Limb (tissue), 2 donors: ENCODE measurements around the gene USP22.
"Not testable (repeated sequence)": the region's sequence is repeated elsewhere in the genome, so short reads cannot be mapped to it uniquely, and the experiment has no call there.

Experiments used
- DNase-seq, 2 donors: peaks; one replicate each; pipeline ENCODE4 v3.0.0-alpha.2; 2016; ENCODE audit errors: extremely low spot score in 2 of 2

USP22 gene

DNA sequence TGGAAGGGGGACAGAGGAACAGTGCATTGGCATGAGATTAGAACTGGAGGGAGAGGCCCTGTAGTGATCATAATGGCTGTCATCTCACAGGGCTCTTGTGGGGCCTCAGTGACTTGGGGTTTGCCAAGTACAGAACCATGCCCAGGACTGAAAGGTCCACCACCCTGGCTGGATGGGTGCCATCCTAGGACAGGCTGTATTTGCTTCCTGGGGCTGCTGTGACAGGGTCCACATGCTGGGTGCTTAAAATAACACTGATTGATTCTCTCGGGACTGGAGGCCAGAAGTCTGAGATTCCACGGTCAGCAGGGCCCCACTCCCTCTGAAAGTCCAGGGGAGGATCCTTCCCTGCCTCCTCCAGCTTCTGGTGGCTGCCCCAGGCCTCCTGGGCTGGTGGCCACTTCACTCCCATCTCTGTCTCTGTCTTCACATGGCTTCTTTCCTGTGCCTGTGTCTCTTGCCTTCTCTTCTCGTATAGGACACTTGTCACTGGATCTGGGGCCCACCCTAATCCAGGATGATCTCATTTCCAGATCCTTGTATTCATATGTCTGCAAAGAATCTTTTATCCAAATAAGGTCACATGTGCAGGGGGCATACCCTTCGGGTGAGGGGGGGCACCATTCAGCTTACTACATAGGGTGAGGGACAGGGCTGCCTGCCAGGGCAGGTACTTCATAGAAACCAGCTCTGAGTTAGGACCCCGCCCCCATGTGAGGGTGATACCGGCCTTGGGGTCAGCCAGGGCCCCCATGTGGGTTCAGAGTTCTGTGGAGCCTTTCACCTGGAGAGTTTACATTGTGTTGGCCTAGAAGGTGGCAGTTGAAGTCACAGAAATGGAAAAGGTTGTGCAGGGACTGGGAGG lies 52.6 kb downstream of the USP22 start:
- DNase-seq, result no peak

DNA sequence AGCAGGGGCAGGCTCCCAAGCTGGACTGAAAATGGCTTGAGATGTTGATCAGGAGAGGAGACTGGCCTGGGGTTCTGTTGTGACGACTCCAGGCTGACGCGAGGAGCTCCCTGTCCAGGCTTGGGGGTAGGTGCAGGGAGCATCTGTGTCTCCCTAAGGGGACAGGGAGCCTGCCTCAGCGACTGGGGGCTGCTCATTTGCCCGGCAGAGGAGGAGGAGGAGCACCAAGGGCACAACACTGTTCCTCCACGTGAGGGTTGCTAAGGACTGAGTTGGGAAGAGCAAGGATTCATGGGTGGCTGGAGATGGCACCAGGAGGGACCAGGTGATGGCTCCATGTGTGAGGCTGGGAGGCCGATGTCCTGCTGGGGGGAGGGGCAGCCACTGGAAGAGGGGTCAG lies 53.3 kb downstream of the USP22 start:
- no peak for DNase-seq

DNA sequence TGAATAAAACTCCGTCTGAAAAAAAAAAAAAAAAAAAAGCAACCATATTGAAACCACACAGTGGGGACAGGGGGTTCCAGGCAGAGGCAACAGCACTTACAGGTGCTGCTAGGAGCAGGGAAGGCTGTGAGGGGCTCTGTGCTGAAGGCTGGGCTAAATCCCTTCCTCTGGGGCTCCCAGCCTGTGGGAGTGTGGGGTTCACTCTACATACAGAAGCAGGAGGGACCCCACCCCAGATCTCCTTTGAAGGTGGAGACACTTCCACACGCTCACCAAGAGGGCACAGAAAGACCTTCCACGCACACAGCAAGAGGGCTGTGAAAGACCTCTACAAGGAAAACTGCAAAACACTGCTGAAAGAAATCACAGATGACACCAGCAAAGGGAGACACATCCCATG lies 53.9 kb downstream of the USP22 start:
- no peak for DNase-seq

DNA sequence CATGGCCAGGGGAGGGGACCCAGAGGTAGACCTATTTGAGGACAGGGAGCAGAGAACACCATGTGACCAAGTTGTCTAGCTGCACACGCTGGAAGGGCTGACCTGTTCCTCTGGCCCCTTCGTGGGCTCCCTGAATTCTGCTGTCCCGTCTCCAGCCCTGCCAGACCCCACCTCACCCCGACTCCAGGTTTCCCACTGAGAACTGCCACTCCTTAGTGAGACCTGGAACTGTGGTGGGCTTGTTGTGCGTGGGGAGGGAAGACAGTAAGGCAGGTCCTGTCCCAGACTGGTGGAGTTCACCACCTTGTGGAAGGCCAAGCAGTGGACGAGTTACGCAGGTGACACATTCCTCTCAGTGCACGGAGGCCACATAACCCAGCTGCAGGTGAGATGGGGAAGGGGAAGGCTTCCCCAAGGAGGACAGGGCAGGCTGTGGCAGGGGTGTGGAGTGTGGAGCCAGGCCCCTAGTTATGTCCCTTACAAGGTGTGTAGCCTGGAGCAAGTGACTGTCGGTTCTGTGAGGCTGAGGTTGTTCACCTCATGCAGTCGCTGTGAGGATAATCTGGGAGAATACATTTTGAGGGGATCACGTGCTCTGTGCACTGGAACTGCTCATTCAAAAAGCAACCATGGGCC lies 54.7 kb downstream of the USP22 start:
- no peak for DNase-seq

DNA sequence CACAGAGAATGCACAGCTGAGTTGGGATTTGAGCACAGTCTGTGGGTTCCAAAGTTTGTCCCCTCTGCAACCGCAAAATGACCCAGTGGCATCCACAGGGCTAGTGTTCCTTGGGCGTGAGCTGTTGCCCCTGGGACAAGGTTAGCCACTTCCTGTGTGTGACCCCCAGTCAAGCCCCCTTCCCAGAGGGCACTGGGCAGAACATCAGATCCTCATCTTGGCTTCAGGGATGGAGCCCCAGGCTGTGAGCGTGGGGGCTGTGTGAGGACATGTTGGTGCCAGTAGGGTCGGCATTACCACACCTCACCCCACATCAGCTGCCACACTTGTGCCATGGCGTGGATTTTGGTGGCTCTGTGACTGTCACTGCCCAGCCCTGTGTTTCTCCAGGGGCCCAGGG lies 55.3 kb downstream of the USP22 start:
- DNase-seq, result no peak

DNA sequence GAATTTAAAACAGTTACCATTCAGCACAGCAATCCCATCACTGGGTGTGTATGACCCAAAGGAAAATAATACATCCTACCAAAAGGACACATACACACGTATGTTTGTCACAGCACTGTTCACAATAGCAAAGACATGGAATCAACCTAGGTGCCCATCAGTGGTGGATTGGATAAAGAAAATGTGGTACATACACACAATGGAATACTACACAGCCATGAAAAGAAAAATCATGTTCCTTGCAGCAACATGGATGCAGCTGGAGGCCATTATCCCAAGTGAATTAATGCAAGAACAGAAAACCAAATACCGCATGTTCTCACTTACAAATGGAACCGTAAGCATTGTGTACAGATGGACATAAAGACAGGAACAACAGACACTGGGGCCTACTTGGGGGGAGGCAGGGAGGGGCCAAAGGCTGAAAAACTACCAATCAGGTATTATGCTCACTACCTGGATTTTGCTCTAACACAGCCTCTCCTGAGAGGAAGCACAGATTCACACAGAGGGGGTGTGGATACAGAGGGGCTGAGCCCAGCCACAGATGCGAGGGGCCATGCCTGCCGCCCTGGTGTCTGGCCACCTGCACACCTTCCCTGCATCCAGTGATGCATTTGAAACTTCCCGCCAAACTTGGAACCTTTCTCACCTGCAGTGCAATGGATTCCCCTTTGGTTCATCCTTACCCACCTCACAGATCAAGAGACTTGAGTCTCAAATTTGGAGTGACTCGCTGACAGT lies 55.9 kb downstream of the USP22 start:
- DNase-seq, result no peak

DNA sequence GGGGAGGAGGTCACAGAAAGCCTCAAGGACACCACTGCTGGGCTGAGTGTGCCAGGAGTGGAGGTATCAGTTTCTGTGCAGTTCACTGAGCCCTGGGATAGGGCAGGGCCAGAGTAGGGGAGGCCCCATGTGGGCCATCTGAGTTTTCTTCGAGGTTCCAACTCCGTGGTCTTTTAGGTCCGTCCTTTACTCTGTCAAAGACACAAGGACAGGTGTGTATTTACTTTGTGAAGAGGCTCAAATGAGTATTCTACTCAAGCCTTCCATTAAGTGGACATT lies 59.5 kb downstream of the USP22 start:
- no peak for DNase-seq

DNA sequence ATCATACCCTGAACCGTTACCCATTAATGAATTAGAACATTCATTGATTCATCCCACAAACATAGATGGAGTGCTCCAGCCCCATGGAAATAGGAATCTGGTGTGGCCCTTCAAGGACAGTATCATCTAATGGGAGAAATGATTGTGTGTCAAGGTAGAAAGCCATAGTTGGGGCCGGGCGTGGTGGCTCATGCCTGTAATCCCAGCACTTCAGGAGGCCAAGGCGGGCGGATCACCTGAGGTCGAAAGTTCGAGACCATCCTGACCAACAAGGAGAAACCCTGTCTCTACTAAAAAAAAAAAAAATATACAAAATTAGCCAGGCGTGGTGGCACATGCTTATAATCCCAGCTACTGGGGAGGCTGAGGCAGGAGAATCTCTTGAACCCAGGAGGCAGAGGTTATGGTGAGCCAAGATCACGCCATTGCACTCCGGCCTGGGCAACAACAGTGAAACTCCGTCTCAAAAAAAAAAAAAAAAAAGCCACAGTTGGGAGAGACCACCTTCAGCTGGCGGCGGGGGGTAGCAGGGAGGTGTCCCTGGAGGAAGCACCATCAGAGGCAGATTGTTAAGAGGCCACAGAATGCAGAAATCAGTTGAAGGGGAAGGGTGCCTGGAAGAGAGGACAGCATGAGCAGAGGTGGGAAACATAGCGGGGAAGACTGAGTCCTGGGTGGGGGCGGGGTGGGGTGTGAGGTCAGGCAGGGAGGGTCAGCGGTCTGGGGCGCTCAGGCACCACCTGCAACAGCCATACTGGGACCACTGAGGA lies 60.0 kb downstream of the USP22 start:
- DNase-seq, result no peak

DNA sequence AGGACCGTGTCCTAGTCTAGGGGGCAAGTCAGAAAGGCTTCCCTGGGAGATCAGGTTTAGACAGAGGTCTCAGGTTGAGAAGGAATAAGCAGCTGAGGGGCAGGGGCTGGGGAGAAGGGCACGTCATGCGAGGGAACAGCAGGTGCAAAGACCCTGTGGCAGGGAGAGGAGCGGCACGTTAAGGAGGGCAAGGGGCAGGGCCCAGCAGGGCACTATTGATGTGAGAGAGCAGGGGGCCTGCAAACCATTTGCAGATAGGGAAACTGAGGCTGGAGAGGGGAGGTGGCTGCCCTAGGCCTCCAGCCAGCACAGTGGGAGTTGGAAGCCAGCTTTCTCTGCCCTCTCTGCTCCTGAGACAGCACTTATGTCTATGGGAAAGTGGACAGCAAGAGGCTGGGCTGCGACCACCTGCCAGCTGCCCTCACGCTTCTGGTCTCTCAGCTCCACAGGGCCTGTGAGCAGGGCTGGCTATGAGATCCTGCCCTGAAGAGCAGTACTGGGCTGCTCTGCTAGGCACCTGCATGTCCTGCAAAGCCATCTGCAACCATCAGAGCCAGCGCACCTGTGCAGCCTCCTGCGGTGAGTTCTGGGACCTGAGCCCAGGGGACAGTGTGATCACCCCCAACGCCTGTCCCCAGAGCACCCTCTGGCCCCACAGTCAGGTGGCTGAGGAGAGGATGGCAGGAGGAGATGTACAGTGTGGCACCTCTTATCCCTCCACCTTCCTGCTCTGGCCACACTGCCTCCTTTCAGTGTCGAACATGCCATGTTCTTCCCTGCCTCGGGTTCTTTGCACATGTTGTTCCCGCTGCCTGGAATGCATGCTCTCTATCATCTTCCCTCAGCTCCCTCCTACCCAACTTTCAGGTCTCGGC lies 61.5 kb downstream of the USP22 start:
- no peak for DNase-seq

DNA sequence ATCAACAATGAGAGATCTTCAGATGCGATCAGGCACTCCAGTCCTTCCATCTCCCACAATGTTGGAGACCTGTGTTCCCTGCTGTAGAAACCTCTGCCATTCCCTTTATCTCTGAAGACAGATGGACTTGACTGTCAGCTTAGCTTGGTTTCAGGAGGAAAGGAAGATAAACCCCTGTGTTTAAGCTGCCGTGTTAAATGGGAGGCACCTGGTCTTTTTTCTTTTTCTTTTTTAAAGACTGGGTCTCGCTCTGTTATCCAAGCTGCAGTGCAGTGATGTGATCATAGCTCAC lies 63.1 kb downstream of the USP22 start:
- DNase-seq, result no peak

DNA sequence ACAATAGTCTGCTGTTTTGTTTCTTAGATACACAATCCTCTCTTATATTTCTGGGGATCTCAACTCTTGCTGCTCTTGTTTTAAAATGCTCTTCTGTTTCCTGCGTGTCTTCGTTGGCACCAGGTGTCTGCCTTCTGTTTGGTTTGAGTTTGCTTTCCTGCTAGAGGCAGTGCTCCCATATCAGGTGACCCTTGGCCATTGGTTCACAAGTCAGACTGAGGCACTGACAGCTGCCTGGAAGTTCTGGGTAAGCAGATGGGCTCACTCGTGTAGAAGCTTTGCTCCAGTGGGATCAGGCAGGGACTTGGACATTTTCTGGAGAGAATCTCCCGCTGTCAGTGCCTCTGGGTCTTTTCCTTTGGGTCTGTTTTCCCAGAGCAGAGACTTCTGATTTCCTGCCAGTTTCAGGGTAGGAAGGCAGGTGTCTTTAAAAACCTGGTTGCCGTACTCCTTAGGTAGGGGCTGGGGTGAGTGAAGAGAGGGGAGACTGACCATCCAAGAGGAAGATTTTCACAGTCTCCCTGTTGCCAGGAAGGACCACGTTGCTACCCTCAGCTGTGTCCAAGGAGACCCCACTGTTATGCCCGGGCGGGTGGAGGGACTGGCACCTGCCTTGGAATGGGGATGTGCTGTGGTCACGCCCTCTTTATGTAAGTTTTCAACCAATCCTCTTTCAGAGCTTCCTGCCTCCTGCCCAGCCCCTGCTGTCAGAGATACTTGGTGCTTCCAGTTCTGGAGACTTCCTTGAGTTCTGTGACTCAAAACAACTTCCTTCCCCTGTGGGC lies 63.6 kb downstream of the USP22 start:
- DNase-seq, result not testable (repeated sequence)

DNA sequence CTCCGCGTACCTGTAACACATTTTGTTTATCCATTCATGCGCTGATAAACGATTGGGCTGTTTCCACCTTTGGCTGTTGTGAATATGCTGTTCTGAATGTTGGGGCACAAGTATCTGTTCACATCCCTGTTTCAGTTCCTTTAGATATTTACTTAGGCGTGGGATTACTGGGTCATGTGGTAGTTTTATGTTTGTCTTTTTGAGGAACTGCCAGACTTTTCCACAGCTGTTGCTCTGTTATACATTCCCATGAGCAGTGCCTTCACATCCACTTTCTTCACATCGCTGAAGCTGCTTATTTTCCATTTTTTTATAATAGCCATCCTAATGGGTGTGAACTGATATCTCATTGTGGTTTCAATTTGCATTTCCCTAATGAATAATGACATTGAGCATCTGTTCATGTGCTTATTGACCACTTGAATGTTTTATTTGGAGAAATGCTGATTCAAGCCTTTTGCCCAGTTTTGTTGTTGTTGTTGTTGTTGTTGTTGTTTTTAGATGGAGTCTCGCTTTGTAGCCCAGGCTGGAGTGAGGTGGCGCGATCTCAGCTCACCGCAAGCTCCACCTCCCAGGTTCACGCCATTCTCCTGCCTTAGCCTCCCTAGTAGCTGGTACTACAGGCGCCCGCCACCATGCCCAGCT lies 65.1 kb downstream of the USP22 start:
- DNase-seq, result not testable (repeated sequence)

DNA sequence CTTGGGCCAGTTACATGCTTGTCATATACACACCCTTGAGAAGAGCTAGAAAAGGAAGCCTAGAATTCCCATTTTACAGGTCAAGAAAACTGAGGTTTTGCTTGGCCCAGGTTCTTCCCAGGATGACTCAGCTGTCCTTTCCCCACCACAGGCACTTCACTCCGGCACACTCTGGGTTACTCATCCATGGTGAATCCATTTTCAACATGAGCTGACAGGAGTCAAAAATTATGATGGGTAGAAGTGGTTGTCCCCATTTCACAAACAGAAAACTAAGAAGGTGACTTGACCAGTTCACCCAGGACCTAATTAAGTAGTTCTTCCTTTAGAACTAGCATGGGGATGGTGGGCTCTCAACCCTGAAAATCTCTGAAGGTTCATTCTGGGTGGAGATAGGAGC lies 67.2 kb downstream of the USP22 start:
- DNase-seq, result no peak

DNA sequence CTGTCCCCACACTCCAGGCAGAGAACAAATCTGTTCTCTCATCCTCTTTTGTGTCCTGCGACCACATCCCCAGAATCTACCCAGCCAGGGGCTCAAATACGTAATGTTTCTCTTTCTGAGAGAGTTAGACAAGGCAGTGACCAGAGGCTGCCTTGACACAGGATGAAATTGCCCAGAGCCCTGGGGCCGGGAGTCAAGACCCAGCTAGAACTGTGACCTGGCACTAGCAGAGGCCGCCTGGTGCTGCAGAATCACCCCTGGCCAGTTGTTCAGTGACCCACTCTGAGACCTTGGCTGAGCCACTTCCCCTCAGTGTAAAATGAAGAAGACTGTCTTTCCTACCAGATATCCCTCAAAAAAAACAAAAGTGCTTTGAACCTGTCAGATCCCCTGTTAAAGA lies 72.5 kb downstream of the USP22 start:
- no peak for DNase-seq

DNA sequence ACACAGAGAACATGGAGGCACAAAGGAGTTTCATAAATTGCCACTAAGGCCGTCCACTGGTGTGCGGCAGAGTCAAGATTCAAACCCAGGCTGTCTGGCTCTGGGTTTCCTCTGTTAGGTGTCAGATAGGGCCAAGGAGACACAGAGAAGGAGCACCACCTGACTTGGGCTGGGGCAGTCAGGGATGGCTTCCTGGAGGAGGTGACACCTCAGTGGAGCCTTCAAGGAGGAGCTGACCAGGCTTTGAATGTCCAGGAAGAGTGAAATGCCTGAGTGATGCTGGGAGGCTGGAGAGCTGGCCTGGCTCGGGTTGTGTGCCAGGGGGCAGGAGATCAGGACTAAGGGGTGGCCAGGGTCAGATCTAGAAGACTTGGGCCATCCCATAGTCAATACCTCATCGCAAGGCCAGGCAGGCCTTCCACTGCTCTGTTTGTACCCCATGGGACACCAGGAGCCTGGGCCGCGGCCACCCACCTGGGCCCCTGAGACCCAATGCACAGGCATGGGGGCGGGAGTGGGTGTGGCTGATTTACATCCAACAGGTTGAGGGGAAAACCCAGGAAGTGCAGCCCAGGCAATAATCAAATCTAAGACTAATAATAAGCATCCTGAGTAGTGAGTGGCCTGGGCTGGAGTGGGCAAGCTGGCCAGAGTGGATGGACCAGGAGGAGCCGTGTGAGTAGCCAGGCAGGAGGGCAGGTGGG lies 73.7 kb downstream of the USP22 start:
- no peak for DNase-seq

DNA sequence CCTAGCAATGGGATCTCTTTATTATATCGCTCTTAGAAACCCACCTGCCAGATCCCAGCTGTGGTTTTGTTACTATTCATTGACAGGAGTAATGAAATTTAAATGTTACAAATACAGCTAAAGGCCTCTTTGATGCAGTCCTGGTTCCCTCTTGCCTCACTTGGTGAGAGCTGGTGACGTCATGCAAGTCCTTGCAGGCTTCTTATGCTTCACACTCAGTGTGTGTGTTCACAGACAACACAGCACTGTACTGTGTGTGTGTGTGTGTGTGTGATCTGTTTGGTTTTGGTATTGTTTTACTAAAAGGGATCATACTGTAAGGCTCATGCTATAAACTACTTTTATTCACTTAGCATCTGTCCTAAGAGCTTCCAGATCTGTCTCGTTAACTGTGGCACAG lies 75.0 kb downstream of the USP22 start:
- peak in 1 of 2 donors; percentile 4 for DNase-seq

DNA sequence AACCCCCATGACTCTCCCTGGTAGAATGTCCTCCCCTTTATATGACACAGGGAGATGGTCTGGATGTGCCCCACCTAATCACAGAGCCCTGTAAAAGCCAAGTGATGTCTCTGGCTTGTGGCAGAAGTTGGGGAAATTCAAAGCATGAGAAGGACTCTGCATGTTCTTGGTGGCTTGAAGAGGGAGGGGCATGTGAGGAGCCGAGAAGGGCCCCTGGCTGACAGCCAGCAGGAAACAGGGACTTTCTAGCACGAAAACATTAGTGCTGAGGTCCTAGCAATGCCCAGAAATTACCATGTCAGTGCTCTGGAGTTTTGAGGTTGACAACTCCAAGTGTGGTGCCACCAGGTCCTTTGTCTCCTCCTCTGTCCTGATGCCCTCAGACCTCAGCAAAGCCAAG lies 75.9 kb downstream of the USP22 start:
- no peak for DNase-seq

DNA sequence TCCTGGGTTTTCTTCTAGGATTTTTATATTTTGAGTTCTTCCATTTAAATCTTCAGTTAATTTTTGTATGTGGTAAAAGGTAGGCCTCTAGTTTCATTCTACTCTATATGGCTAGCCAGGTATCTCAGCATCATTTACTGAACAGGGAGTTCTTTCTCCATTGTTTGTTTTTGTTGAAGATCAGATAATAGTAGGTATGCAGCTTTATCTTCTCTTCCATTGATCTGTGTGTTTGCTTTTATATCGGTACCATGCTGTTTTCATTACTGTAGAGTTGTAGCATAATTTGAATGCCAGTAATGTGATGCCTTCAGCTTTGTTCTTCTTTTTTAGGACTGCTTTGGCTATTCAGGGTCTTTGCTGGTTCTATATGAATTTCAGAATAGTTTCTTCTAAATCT lies 77.3 kb downstream of the USP22 start:
- DNase-seq, result no peak

DNA sequence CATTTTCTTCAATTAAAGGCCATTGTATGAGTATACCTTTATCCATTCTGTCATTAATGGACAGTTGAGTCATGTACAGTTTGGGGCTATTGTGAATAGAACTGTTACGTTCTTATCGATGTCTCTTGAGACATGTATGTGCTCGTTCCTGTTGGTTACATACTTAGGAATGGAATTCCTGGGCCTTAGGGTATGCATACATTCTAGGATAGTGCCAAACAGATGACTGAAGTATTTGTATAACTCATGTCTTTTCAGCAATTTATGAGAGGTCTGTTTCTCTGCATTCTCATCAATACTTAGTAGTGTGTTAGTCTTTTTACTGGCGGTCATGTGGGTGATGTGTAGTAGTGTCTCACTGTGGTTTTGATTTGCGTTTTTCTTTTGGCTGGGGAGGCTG lies 81.2 kb downstream of the USP22 start:
- peak in 1 of 2 donors; percentile 53 for DNase-seq
